Adipocyte (in vitro differentiated cells): Measurements from ENCODE around the gene CARD11.
"Not testable (repeated sequence)": the region's sequence is repeated elsewhere in the genome, so short reads cannot be mapped to it uniquely, and the experiment has no call there.

Experiments used
- DNase-seq: peaks from one replicate; pipeline ENCODE4 v3.0.0-alpha.2; 2015; ENCODE audit warnings: low read depth
- H3K27me3 ChIP-seq: replicated peaks from 2 replicates; pipeline ENCODE4 v1.7.0; 2013; ENCODE audit warnings: mild to moderate bottlenecking, low read length, moderate library complexity; ENCODE audit not compliant: control insufficient read depth, insufficient read depth
- H3K36me3 ChIP-seq: 2 replicates; pipeline ENCODE4 v1.7.0; 2013; ENCODE audit warnings: low read length, mild to moderate bottlenecking, moderate library complexity; ENCODE audit not compliant: control insufficient read depth, insufficient read depth, severe bottlenecking
- H3K4me1 ChIP-seq: 2 replicates; pipeline ENCODE4 v1.7.0; 2013; ENCODE audit warnings: mild to moderate bottlenecking, low read length, moderate library complexity; ENCODE audit not compliant: control insufficient read depth, insufficient read depth
- H3K4me3 ChIP-seq: 2 replicates; pipeline ENCODE4 v1.7.0; 2013; ENCODE audit warnings: mild to moderate bottlenecking, low read length, moderate library complexity
- H3K9ac ChIP-seq: 2 replicates; pipeline ENCODE4 v1.7.0; 2013; ENCODE audit warnings: mild to moderate bottlenecking, low read length, moderate library complexity
- H3K9me3 ChIP-seq: 2 replicates; pipeline ENCODE4 v1.7.0; 2013; ENCODE audit warnings: mild to moderate bottlenecking, low read length, moderate library complexity; ENCODE audit not compliant: control insufficient read depth

Gene CARD11

GRCh38 chr7:2959828-2960599 is 83.7 kb downstream of the CARD11 start:
- no peak for DNase-seq
- Histone ChIP-seq H3K4me3 (no peak overlapping the region), H3K36me3 (no peaks in the 10 kb centered on the region)

GRCh38 chr7:2959103-2959680 is 84.5 kb downstream of the CARD11 start:
- H3K4me1 ChIP-seq = no peaks in the 10 kb centered on the region

More at GRCh38 chr7:2959828-2960599, 83.7 kb downstream of the CARD11 start:
- peaks cover 3% of the 10 kb centered on the region for H3K9me3 ChIP-seq
- no peak overlapping the region for H3K9ac ChIP-seq
- no peaks in the 10 kb centered on the region for H3K27me3 ChIP-seq
- H3K4me1 ChIP-seq = no peaks in the 10 kb centered on the region

GRCh38 chr7:2958416-2959102 is 85.1 kb downstream of the CARD11 start:
- Histone ChIP-seq H3K36me3 (no peaks in the 10 kb centered on the region), H3K4me3 (no peak overlapping the region), H3K9ac (no peak overlapping the region), H3K9me3 (no peaks in the 10 kb centered on the region), H3K27me3 (no peaks in the 10 kb centered on the region), H3K4me1 (no peaks in the 10 kb centered on the region)
- no peak for DNase-seq

More at GRCh38 chr7:2959103-2959680, 84.5 kb downstream of the CARD11 start:
- Histone ChIP-seq H3K27me3 (no peaks in the 10 kb centered on the region), H3K9me3 (no peaks in the 10 kb centered on the region), H3K4me3 (no peak overlapping the region), H3K9ac (no peak overlapping the region), H3K36me3 (no peaks in the 10 kb centered on the region)
- no peak for DNase-seq

- not testable (repeated sequence) for H3K9ac ChIP-seq, H3K9me3 ChIP-seq, H3K27me3 ChIP-seq, H3K4me3 ChIP-seq, H3K4me1 ChIP-seq, H3K36me3 ChIP-seq, DNase-seq
Measured at GRCh38 chr7:2957369-2957727, 86.3 kb downstream of the CARD11 start.

- DNase-seq = peak; percentile 5
- H3K9me3 ChIP-seq = no peaks in the 10 kb centered on the region
- no peaks in the 10 kb centered on the region for H3K4me1 ChIP-seq
- H3K36me3 ChIP-seq = no peaks in the 10 kb centered on the region
- no peaks in the 10 kb centered on the region for H3K27me3 ChIP-seq
- no peak overlapping the region for H3K9ac ChIP-seq
- H3K4me3 ChIP-seq = no peak overlapping the region
Measured at GRCh38 chr7:2956526-2957368, 86.9 kb downstream of the CARD11 start.

- no peaks in the 10 kb centered on the region for H3K4me1 ChIP-seq
- H3K4me3 ChIP-seq = no peak overlapping the region
- no peak overlapping the region for H3K9ac ChIP-seq
- no peaks in the 10 kb centered on the region for H3K9me3 ChIP-seq
- H3K36me3 ChIP-seq = no peaks in the 10 kb centered on the region
- H3K27me3 ChIP-seq = no peaks in the 10 kb centered on the region
- no peak for DNase-seq
Measured at GRCh38 chr7:2956076-2956475, 87.6 kb downstream of the CARD11 start.

- H3K9ac ChIP-seq = no peak overlapping the region
- H3K9me3 ChIP-seq = no peaks in the 10 kb centered on the region
- no peaks in the 10 kb centered on the region for H3K4me1 ChIP-seq
- H3K4me3 ChIP-seq = no peak overlapping the region
- peaks cover 3% of the 10 kb centered on the region for H3K27me3 ChIP-seq
- no peak for DNase-seq
- H3K36me3 ChIP-seq = no peaks in the 10 kb centered on the region
Measured at GRCh38 chr7:2955269-2955668, 88.4 kb downstream of the CARD11 start.

- Histone ChIP-seq H3K9me3 (peaks cover 1% of the 10 kb centered on the region), H3K36me3 (no peaks in the 10 kb centered on the region), H3K4me1 (no peaks in the 10 kb centered on the region), H3K9ac (no peak overlapping the region), H3K4me3 (no peak overlapping the region), H3K27me3 (peaks cover 3% of the 10 kb centered on the region)
- DNase-seq = no peak
Measured at GRCh38 chr7:2954433-2954853, 89.2 kb downstream of the CARD11 start.

- Histone ChIP-seq H3K27me3 (peaks cover 3% of the 10 kb centered on the region), H3K9ac (no peak overlapping the region), H3K4me3 (no peak overlapping the region), H3K4me1 (no peaks in the 10 kb centered on the region), H3K36me3 (no peaks in the 10 kb centered on the region), H3K9me3 (peaks cover 7% of the 10 kb centered on the region)
- no peak for DNase-seq
Measured at GRCh38 chr7:2953588-2954407, 89.9 kb downstream of the CARD11 start.

- peaks cover 3% of the 10 kb centered on the region for H3K27me3 ChIP-seq
- DNase-seq = no peak
- no peak overlapping the region for H3K4me3 ChIP-seq
- H3K4me1 ChIP-seq = no peaks in the 10 kb centered on the region
- no peak overlapping the region for H3K9ac ChIP-seq
- no peaks in the 10 kb centered on the region for H3K36me3 ChIP-seq
- H3K9me3 ChIP-seq = peaks cover 7% of the 10 kb centered on the region
Measured at GRCh38 chr7:2953099-2953498, 90.6 kb downstream of the CARD11 start.
